K562 (cell line): ENCODE data around the gene DNMT1. TPM values are rescaled to one million over a fixed set of nuclear protein-coding genes. Genes with fewer than 3 reads are reported as not detected.
"Not testable (repeated sequence)": the region's sequence is repeated elsewhere in the genome, so short reads cannot be mapped to it uniquely, and the experiment has no call there.

ENCODE experiments used
- ATAC-seq: fragments of 200-7000 bp; cut with Tn5 transposase; 3 replicates; pipeline ENCODE4 v1.9.1; 2020; ENCODE audit warnings: moderate library complexity
- BruUV-seq: library from RNA; stranded (reverse); fragments of 400-500 nt; replicated peaks from 2 replicates; lab custom pipeline; 2021; lab: Mats Ljungman, UMichigan
- CTCF ChIA-PET: fragments of 300-600 bp; formaldehyde crosslinking; extraction: SDS; loops from one replicate; lab custom pipeline; 2021; ENCODE audit warnings: low intra/inter-chr PET ratio; lab: Yijun Ruan, JAX
- POLR2A ChIA-PET: fragments of 300-600, 350-650 bp; sonication (Branson Sonifier 250); formaldehyde crosslinking; extraction: SDS; loops from one replicate; lab custom pipeline; 2021; ENCODE audit warnings: antibody characterized with exemption, inconsistent platforms; lab: Yijun Ruan, JAX
- DNase-seq, 4 experiments: peaks; one replicate each; pipeline versions ENCODE4 v3.0.0 to v3.0.0-alpha.2; 2011 to 2018; ENCODE audit warnings: low spot score in 3 of 4, mixed read lengths in 3 of 4; ENCODE audit errors: extremely low read depth in 1 of 4
- FAIRE-seq: peaks from 2 replicates; lab custom pipeline; 2011; peaks lifted over from hg19 to GRCh38; lab: Jason Lieb, UNC
- H2AFZ ChIP-seq: 2 replicates; pipeline ENCODE4 v1.6.0; 2011; ENCODE audit warnings: low read depth, low read length, control low read depth, inconsistent platforms
- H3K27ac ChIP-seq: fragments of 200-600 bp; 3 replicates; pipeline ENCODE4 v1.8.0; 2011; ENCODE audit warnings: low read depth, mild to moderate bottlenecking, control low read depth, inconsistent platforms, low read length, moderate library complexity, mixed read lengths; ENCODE audit errors: extremely low read depth
- H3K27me3 ChIP-seq, 2 experiments: fragments of 300-600 bp in 1 of 2; 2 replicates in 1 of 2; 3 replicates in 1 of 2; pipeline versions ENCODE4 v1.6.0 to v1.8.0; 2011; ENCODE audit warnings: inconsistent platforms in 2 of 2, low read length in 2 of 2, mild to moderate bottlenecking in 1 of 2, mixed read lengths in 1 of 2, moderate library complexity in 1 of 2; ENCODE audit not compliant: control insufficient read depth in 2 of 2, insufficient read depth in 2 of 2
- H3K36me3 ChIP-seq: fragments of 300-600 bp; 3 replicates; pipeline ENCODE4 v1.8.0; 2011; ENCODE audit warnings: mild to moderate bottlenecking, low read length, inconsistent platforms; ENCODE audit not compliant: control insufficient read depth, insufficient read depth
- H3K4me1 ChIP-seq, 2 experiments: fragments of 200-600 bp in 1 of 2; replicated peaks in 1 of 2; 2 replicates in 1 of 2; 3 replicates in 1 of 2; pipeline versions ENCODE4 v1.5.1 to v1.8.0; 2011; ENCODE audit warnings: inconsistent platforms in 2 of 2, low read length in 2 of 2, mild to moderate bottlenecking in 1 of 2, mixed read lengths in 1 of 2, moderate library complexity in 1 of 2; ENCODE audit not compliant: control insufficient read depth in 2 of 2, insufficient read depth in 2 of 2
- H3K4me2 ChIP-seq: 2 replicates; pipeline ENCODE4 v1.6.1; 2011; ENCODE audit warnings: low read length, control low read depth, inconsistent platforms, mixed read lengths; ENCODE audit not compliant: insufficient read depth
- H3K4me3 ChIP-seq: fragments of 200-600 bp; sonication (generic), shearing (Covaris generic); 2 replicates; pipeline ENCODE4 v1.5.1; 2016; ENCODE audit warnings: control low read depth, inconsistent platforms
- H3K79me2 ChIP-seq: fragments of 200-600 bp; 3 replicates; pipeline ENCODE4 v1.8.0; 2011; ENCODE audit warnings: low read length, inconsistent platforms; ENCODE audit not compliant: control insufficient read depth, insufficient read depth
- H3K9ac ChIP-seq, 2 experiments: 2 replicates each; pipeline versions ENCODE4 v1.6.0 to v1.6.1; 2011; ENCODE audit warnings: low read depth in 2 of 2, low read length in 2 of 2, control low read depth in 1 of 2, inconsistent platforms in 1 of 2, mild to moderate bottlenecking in 1 of 2, mixed read lengths in 1 of 2; ENCODE audit not compliant: insufficient read depth in 1 of 2
- H3K9me1 ChIP-seq: one replicate; pipeline ENCODE4 v1.6.0; 2011; ENCODE audit warnings: inconsistent platforms, mild to moderate bottlenecking, low read length, moderate library complexity; ENCODE audit not compliant: control insufficient read depth, insufficient read depth
- H3K9me3 ChIP-seq: replicated peaks from 2 replicates; pipeline ENCODE4 v1.5.1; 2011; ENCODE audit warnings: low read depth, low read length, inconsistent platforms; ENCODE audit not compliant: control insufficient read depth, insufficient read depth
- H4K20me1 ChIP-seq: replicated peaks from 2 replicates; pipeline ENCODE4 v1.6.1; 2011; ENCODE audit warnings: low read length, inconsistent platforms, mixed read lengths; ENCODE audit not compliant: control insufficient read depth, insufficient read depth
- ZNF121 ChIP-seq: sonication (generic); formaldehyde crosslinking; conservative IDR thresholded peaks from 2 replicates; pipeline ENCODE4 v1.8.0; 2022; ENCODE audit warnings: missing genetic modification reagents
- ZNF174 ChIP-seq: fragments of 250-450 bp; sonication (Bioruptor Pico); IDR thresholded peaks from 2 replicates; pipeline ENCODE4 v1.4.0; 2020; ENCODE audit warnings: mild to moderate bottlenecking
- WGBS: fragments of 100-300 bp; shearing (Covaris generic); methylation state at CpG from one replicate; pipeline ENCODE4 v1.1.6; 2016; ENCODE audit warnings: low coverage, mixed read lengths; ENCODE audit not compliant: insufficient coverage; ENCODE audit errors: missing lambda C conversion rate; 5-methylcytosine and 5-hydroxymethylcytosine counted together
- in situ Hi-C: fragments of 300-500 bp; cut with MboI; formaldehyde crosslinking; loops from 4 replicates; pipeline ENCODE4 v1.15.0; 2018; ENCODE audit warnings: inconsistent platforms, mixed read lengths
- intact Hi-C: fragments of 100-400 bp; cut with micrococcal nuclease; formaldehyde crosslinking; loops from 2 replicates; pipeline ENCODE4 v1.14.2; 2022
- polyA plus RNA-seq, 8 experiments: library from polyadenylated mRNA; depleted of rRNA in 4 of 8; stranded (reverse) in 5 of 8; unstranded in 3 of 8; fragments of >200 nt; fragmentation: Nextera tagmentation in 2 of 8; fragmentation: Illumina TruSeq in 1 of 8; extraction: Ambion mirVana in 2 of 8; extraction: Trizol in 1 of 8; gene quantifications; 2 replicates each; pipeline versions ENCODE4 v1.2.1 to v1.2.3, GENCODE V29; 2011 to 2014; ENCODE audit warnings: inconsistent platforms in 1 of 8, missing spikeins in 1 of 8
- total RNA-seq, 7 experiments: library from RNA; depleted of rRNA in 6 of 7; stranded (reverse); fragments of >200 nt in 6 of 7; fragmentation: Illumina TruSeq in 2 of 7; extraction: Trizol in 2 of 7; gene quantifications; 2 replicates each; pipeline versions ENCODE4 v1.2.1 to v1.2.3, GENCODE V29; 2011 to 2021; ENCODE audit warnings: low replicate concordance in 1 of 7
- TF ChIP-seq, protein P1 (sequence below): sonication (generic); formaldehyde crosslinking; IDR thresholded peaks from 2 replicates; pipeline ENCODE4 v1.8.1; 2023; ENCODE audit warnings: mild to moderate bottlenecking, missing genetic modification reagents

Gene DNMT1
- total and polyA plus RNA-seq, 9 of the 15 experiments (the other 6 are each of a cell fraction or from before 2014, with no cell fraction given): 80.1 to 271 (median 121) TPM

DNA sequence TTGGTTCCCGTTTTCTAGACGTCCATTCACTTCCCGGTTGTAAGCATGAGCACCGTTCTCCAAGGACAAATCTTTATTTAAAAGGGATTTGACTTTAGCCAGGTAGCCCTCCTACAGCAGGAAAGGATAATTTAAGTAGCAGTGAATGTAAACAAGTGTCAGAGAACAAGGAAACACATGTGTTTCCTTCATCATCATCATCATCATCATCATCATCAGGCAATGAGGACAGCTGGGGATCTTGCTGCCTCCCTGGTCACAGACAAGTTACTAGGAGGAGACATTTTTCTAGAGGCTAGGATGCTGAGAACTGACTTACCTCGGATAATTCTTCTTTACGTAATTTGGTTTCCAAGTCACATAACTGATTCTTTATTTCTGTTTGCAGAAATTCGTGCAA lies 14.3 kb downstream of the DNMT1 start (continued):
- TF ChIP-seq, protein P1, sequence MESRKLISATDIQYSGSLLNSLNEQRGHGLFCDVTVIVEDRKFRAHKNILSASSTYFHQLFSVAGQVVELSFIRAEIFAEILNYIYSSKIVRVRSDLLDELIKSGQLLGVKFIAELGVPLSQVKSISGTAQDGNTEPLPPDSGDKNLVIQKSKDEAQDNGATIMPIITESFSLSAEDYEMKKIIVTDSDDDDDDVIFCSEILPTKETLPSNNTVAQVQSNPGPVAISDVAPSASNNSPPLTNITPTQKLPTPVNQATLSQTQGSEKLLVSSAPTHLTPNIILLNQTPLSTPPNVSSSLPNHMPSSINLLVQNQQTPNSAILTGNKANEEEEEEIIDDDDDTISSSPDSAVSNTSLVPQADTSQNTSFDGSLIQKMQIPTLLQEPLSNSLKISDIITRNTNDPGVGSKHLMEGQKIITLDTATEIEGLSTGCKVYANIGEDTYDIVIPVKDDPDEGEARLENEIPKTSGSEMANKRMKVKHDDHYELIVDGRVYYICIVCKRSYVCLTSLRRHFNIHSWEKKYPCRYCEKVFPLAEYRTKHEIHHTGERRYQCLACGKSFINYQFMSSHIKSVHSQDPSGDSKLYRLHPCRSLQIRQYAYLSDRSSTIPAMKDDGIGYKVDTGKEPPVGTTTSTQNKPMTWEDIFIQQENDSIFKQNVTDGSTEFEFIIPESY (CRISPR knock-in tag): no peak
- TF ChIP-seq ZNF174 (CRISPR knock-in tag): no peak

DNA sequence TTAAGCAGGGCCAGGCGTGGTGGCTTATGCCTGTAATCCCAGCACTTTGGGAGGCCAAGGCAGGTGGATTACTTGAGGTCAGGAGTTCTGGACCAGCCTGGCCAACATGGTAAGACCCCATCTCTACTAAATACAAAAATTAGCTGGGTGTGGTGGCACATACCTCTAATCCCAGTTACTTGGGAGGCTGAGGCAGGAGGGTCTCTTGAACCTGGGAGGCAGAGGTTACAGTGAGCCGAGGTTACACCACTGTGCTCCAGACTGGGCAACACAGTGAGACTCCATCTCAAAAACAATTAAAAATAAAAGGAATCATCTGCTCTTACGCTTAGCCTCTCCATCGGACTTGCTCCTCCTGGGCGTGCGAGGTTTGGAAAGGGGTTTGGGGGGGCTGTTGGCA lies 14.7 kb downstream of the DNMT1 start:
- peaks cover 82% of the 10 kb centered on the region for H3K36me3 ChIP-seq
- TF ChIP-seq ZNF121 (CRISPR knock-in tag): 0 out of 2 replicates have a peak, but pooled peaks have one; percentile 14
- in situ Hi-C loops, H3K4me1 ChIP-seq, intact Hi-C loops, CTCF ChIA-PET, FAIRE-seq, H3K9me3 ChIP-seq, ATAC-seq, H3K27ac ChIP-seq, H3K4me3 ChIP-seq, DNase-seq, H3K27me3 ChIP-seq, H3K4me2 ChIP-seq, H3K9me1 ChIP-seq, H2AFZ ChIP-seq, H3K9ac ChIP-seq: not testable (repeated sequence)
- H3K79me2 ChIP-seq: peaks cover 26% of the 10 kb centered on the region
- WGBS: 95% methylated on average over 5 of the region's 6 CpGs
- peaks cover 10% of the 10 kb centered on the region for H4K20me1 ChIP-seq
- POLR2A ChIA-PET: interaction anchor here (0.6 to 1.3 kb wide), 3 partner anchors 10 to 247 kb away, joined by 3 to 4 read pairs (median 3); no protein-coding TSS in a partner anchor
- TSS peak; percentile 10 for BruUV-seq
